Measurements from ENCODE around the gene CHST15.

DNA sequence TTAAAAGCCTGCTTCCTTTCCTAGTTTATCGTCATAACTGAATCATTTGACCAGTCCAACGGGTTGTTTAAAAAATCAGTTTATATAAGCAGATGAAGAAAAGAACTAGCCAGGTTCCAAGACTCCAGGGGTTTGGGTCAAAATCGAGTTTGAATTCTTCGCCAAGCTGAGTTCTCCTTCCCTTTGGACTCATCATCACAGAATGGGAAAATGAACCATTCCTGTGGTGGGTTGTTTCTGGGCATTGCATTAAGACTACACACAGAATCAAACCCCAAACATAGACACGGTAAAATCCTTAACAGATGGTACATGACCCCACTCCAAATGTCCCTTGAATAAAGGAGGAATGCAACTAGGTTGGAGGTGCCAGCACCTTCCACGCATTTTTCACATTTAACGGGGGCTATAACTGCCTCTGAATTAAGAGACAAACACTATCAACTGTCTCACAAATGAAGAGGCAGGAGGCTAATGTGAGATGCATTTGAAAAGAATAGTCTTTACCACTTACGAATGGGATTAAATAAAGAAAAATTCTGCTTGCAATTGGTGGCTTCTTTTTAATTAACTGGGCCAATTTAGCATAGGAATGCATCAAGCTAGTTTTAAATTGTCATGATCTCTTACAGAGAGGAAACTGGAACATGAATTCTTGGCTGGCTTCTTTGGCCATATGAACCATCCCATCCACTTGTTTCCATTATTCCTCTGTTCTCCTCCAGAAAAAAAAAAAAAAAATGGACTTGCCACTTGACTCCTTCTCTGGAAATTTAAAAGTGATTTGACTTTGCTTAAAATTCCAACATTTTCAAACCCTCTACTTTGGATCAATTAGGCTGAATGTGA lies 61.1 kb downstream of the CHST15 start:
- no peak for TF ChIP-seq POLR2A (IDR thresholded peaks at IDR 0.05)
- TF ChIP-seq, protein P1, sequence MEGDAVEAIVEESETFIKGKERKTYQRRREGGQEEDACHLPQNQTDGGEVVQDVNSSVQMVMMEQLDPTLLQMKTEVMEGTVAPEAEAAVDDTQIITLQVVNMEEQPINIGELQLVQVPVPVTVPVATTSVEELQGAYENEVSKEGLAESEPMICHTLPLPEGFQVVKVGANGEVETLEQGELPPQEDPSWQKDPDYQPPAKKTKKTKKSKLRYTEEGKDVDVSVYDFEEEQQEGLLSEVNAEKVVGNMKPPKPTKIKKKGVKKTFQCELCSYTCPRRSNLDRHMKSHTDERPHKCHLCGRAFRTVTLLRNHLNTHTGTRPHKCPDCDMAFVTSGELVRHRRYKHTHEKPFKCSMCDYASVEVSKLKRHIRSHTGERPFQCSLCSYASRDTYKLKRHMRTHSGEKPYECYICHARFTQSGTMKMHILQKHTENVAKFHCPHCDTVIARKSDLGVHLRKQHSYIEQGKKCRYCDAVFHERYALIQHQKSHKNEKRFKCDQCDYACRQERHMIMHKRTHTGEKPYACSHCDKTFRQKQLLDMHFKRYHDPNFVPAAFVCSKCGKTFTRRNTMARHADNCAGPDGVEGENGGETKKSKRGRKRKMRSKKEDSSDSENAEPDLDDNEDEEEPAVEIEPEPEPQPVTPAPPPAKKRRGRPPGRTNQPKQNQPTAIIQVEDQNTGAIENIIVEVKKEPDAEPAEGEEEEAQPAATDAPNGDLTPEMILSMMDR (IDR thresholded peaks at IDR 0.05) = no peak
- TF ChIP-seq POLR2AphosphoS5 (IDR thresholded peaks at IDR 0.05) = no peak
